ENCODE results near the gene LRRN2. TPM values are rescaled to one million over a fixed set of nuclear protein-coding genes. Genes with fewer than 3 reads are reported as not detected.

The LRRN2 gene
- total RNA-seq, 2 donors from 2014 or later: 0.33 to 1.6 TPM

- Histone ChIP-seq H3K27me3 (no peaks in the 10 kb centered on the region), H3K4me3 (no peak overlapping the region), H3K27ac (no peak overlapping the region), H3K36me3 (replicated peaks in 1 of 2; ENCODE audit: insufficient read depth in 1 of 2, low read depth in 2 of 2) (no peaks in the 10 kb centered on the region), H3K4me1 (no peaks in the 10 kb centered on the region), H3K9me3 (no peaks in the 10 kb centered on the region)
- TF ChIP-seq POLR2A (IDR thresholded peaks at IDR 0.05): no peak
- TF ChIP-seq CTCF (IDR thresholded peaks at IDR 0.05): no peak
- ATAC-seq (no peak), DNase-seq (no peak)
- intact Hi-C loops (cut with DNase I): no loop called here
Measured at GRCh38 chr1:204662530-204662929, 23.0 kb downstream of the LRRN2 start.

GRCh38 chr1:204660509-204660908, 25.0 kb downstream of the LRRN2 start:
- Histone ChIP-seq H3K36me3 (replicated peaks in 1 of 2; ENCODE audit: insufficient read depth in 1 of 2, low read depth in 2 of 2) (no peaks in the 10 kb centered on the region), H3K27me3 (no peaks in the 10 kb centered on the region), H3K27ac (no peak overlapping the region), H3K9me3 (no peaks in the 10 kb centered on the region), H3K4me1 (no peaks in the 10 kb centered on the region), H3K4me3 (no peak overlapping the region)
- ATAC-seq (peak; percentile 56), DNase-seq (peak in 3 of 4 donors; percentile 23 to 45 (median 25))
- intact Hi-C loops (cut with DNase I): no loop called here
- TF ChIP-seq CTCF (IDR thresholded peaks at IDR 0.05): no peak
- TF ChIP-seq POLR2A (IDR thresholded peaks at IDR 0.05): no peak
- 63 to 73% methylated on average over 3 of the region's 3 CpGs for WGBS, 2 donors

- DNase-seq (no peak), ATAC-seq (no peak)
- WGBS, 2 donors: 72 to 83% methylated on average over 3 of the region's 3 CpGs
- intact Hi-C loops (cut with DNase I): no loop called here
- no peaks in the 10 kb centered on the region for H3K27me3 ChIP-seq
- H3K4me3 ChIP-seq: no peak overlapping the region
- H3K9me3 ChIP-seq: no peaks in the 10 kb centered on the region
- TF ChIP-seq CTCF (IDR thresholded peaks at IDR 0.05): no peak
- no peak for TF ChIP-seq POLR2A (IDR thresholded peaks at IDR 0.05)
- no peak overlapping the region for H3K27ac ChIP-seq
- H3K4me1 ChIP-seq: no peaks in the 10 kb centered on the region
- no peaks in the 10 kb centered on the region for H3K36me3 ChIP-seq (replicated peaks in 1 of 2; ENCODE audit: insufficient read depth in 1 of 2, low read depth in 2 of 2)
Measured at GRCh38 chr1:204659056-204659455, 26.5 kb downstream of the LRRN2 start.

- no peak overlapping the region for H3K27ac ChIP-seq
- no peak overlapping the region for H3K4me3 ChIP-seq
- H3K27me3 ChIP-seq: no peaks in the 10 kb centered on the region
- ATAC-seq: no peak
- H3K4me1 ChIP-seq: no peaks in the 10 kb centered on the region
- no peaks in the 10 kb centered on the region for H3K9me3 ChIP-seq
- WGBS, 2 donors: 100% methylated on average over 1 of the region's 1 CpG
- intact Hi-C loops (cut with DNase I): no loop called here
- no peak for DNase-seq
- H3K36me3 ChIP-seq (replicated peaks in 1 of 2; ENCODE audit: insufficient read depth in 1 of 2, low read depth in 2 of 2): no peaks in the 10 kb centered on the region
- TF ChIP-seq CTCF (IDR thresholded peaks at IDR 0.05): no peak
- no peak for TF ChIP-seq POLR2A (IDR thresholded peaks at IDR 0.05)
Measured at GRCh38 chr1:204658295-204658694, 27.2 kb downstream of the LRRN2 start.

- WGBS, 2 donors: 79 to 82% methylated on average over 5 of the region's 5 CpGs
- DNase-seq (no peak), ATAC-seq (no peak)
- TF ChIP-seq CTCF (IDR thresholded peaks at IDR 0.05) (no peak), POLR2A (IDR thresholded peaks at IDR 0.05) (no peak)
- intact Hi-C loops (cut with DNase I): no loop called here
- Histone ChIP-seq H3K4me1 (no peaks in the 10 kb centered on the region), H3K27ac (no peak overlapping the region), H3K4me3 (no peak overlapping the region), H3K9me3 (no peaks in the 10 kb centered on the region), H3K27me3 (no peaks in the 10 kb centered on the region), H3K36me3 (replicated peaks in 1 of 2; ENCODE audit: insufficient read depth in 1 of 2, low read depth in 2 of 2) (no peaks in the 10 kb centered on the region)
Measured at GRCh38 chr1:204653590-204654340, 31.8 kb downstream of the LRRN2 start.

All from body of pancreas (tissue), 4 donors.